SJCRH30 (cell line): Measurements from ENCODE around the gene C6orf47. TPM values are rescaled to one million over a fixed set of nuclear protein-coding genes. Genes with fewer than 3 reads are reported as not detected.
"Not testable (repeated sequence)": the region's sequence is repeated elsewhere in the genome, so short reads cannot be mapped to it uniquely, and the experiment has no call there.

Experiments used
- DNase-seq, 2 experiments: peaks; one replicate each; pipeline ENCODE4 v3.0.0-alpha.2; 2015 to 2020
- H3K27ac ChIP-seq: fragments of 250-450 bp; sonication (Bioruptor Pico); 2 replicates; pipeline ENCODE4 v1.5.1; 2020; ENCODE audit warnings: mild to moderate bottlenecking, moderate library complexity
- H3K27me3 ChIP-seq: fragments of 250-450 bp; sonication (Bioruptor Pico); 2 replicates; pipeline ENCODE4 v1.5.1; 2020; ENCODE audit warnings: mild to moderate bottlenecking, moderate library complexity
- H3K36me3 ChIP-seq: fragments of 250-450 bp; sonication (Bioruptor Pico); 2 replicates; pipeline ENCODE4 v1.5.1; 2020; ENCODE audit warnings: mild to moderate bottlenecking, moderate library complexity
- H3K4me1 ChIP-seq: fragments of 250-450 bp; sonication (Bioruptor Pico); 2 replicates; pipeline ENCODE4 v1.5.1; 2020; ENCODE audit warnings: mild to moderate bottlenecking, moderate library complexity
- H3K4me3 ChIP-seq: fragments of 250-450 bp; sonication (Bioruptor Pico); 2 replicates; pipeline ENCODE4 v1.5.1; 2020; ENCODE audit warnings: mild to moderate bottlenecking, moderate library complexity
- H3K9me3 ChIP-seq: fragments of 250-450 bp; sonication (Bioruptor Pico); replicated peaks from 2 replicates; pipeline ENCODE4 v1.5.1; 2020; ENCODE audit warnings: mild to moderate bottlenecking, moderate library complexity
- total RNA-seq: library from RNA; depleted of rRNA; stranded (reverse); fragments of >200 nt; shearing (Covaris generic); gene quantifications from 2 replicates; pipeline ENCODE4 v1.2.3, GENCODE V29; 2014; rRNA removed

C6orf47 gene
- total RNA-seq: 17.6 and 19.0 TPM in 2 replicates

GRCh38 chr6:31660381-31661261 lies at the start of gene C6orf47:
Gene C6orf47 (minus strand): TSS chr6:31660778. CDS start chr6:31659947, 831 bp downstream.
- no peaks in the 10 kb centered on the region for H3K27me3 ChIP-seq
- H3K9me3 ChIP-seq: no peaks in the 10 kb centered on the region
- peak within 1 kb of the TSS; percentile 78 for H3K27ac ChIP-seq
- peak; percentile 86 to 89 for DNase-seq
- peak within 1 kb of the TSS; percentile 72 for H3K4me3 ChIP-seq
- peaks cover 12% of the 10 kb centered on the region; the same call in 1 of the 2 replicates for H3K36me3 ChIP-seq
- peaks cover 8% of the 10 kb centered on the region for H3K4me1 ChIP-seq

- H3K27ac ChIP-seq, H3K9me3 ChIP-seq, DNase-seq, H3K4me1 ChIP-seq, H3K4me3 ChIP-seq, H3K36me3 ChIP-seq: not testable (repeated sequence)
- peaks cover 13% of the 10 kb centered on the region; the same call in 1 of the 2 replicates for H3K27me3 ChIP-seq
Measured at GRCh38 chr6:31709157-31709556, 48.6 kb upstream of the C6orf47 start.

- H3K4me1 ChIP-seq: no peaks in the 10 kb centered on the region
- no peak for DNase-seq
- H3K36me3 ChIP-seq: no peaks in the 10 kb centered on the region
- no peak overlapping the region for H3K4me3 ChIP-seq
- no peak overlapping the region for H3K27ac ChIP-seq
- peaks cover 13% of the 10 kb centered on the region; the same call in 1 of the 2 replicates for H3K27me3 ChIP-seq
- no peaks in the 10 kb centered on the region for H3K9me3 ChIP-seq
Measured at GRCh38 chr6:31708224-31708623, 47.6 kb upstream of the C6orf47 start.

- Histone ChIP-seq H3K36me3 (no peaks in the 10 kb centered on the region), H3K9me3 (no peaks in the 10 kb centered on the region), H3K27ac (no peak overlapping the region), H3K4me1 (no peaks in the 10 kb centered on the region), H3K4me3 (no peak overlapping the region), H3K27me3 (peaks cover 11% of the 10 kb centered on the region; the same call in 1 of the 2 replicates)
- DNase-seq: no peak
Measured at GRCh38 chr6:31707701-31708100, 47.1 kb upstream of the C6orf47 start.

- no peaks in the 10 kb centered on the region for H3K9me3 ChIP-seq
- DNase-seq: no peak
- no peak within 1 kb of the TSS for H3K4me3 ChIP-seq
- peaks cover 5% of the 10 kb centered on the region for H3K4me1 ChIP-seq
- peaks cover 3% of the 10 kb centered on the region; the same call in 1 of the 2 replicates for H3K27me3 ChIP-seq
- H3K36me3 ChIP-seq: no peaks in the 10 kb centered on the region
- H3K27ac ChIP-seq: no peak within 1 kb of the TSS
Measured at GRCh38 chr6:31706599-31706998, 46.0 kb upstream of the C6orf47 start, which contains the start of gene LY6G6F. Gene LY6G6F (plus strand): TSS chr6:31706866. CDS start chr6:31706907, 41 bp downstream.

GRCh38 chr6:31705931-31706330 lies 45.4 kb upstream of the C6orf47 start:
- H3K27me3 ChIP-seq: no peaks in the 10 kb centered on the region
- H3K4me3 ChIP-seq: no peak overlapping the region
- DNase-seq: no peak
- no peak overlapping the region for H3K27ac ChIP-seq
- no peaks in the 10 kb centered on the region for H3K9me3 ChIP-seq
- no peaks in the 10 kb centered on the region for H3K36me3 ChIP-seq
- H3K4me1 ChIP-seq: peaks cover 10% of the 10 kb centered on the region

- Histone ChIP-seq H3K4me3 (peak within 1 kb of the TSS; percentile 79), H3K9me3 (no peaks in the 10 kb centered on the region), H3K36me3 (no peaks in the 10 kb centered on the region), H3K4me1 (peaks cover 10% of the 10 kb centered on the region), H3K27ac (peak within 1 kb of the TSS; percentile 68), H3K27me3 (no peaks in the 10 kb centered on the region)
- peak; percentile 97 to 98 for DNase-seq
Measured at GRCh38 chr6:31702819-31703716, 42.5 kb upstream of the C6orf47 start, which contains the start of gene ABHD16A. Gene ABHD16A (minus strand): TSS chr6:31703324. CDS start chr6:31703281, 43 bp downstream.

GRCh38 chr6:31702405-31702818 lies 41.8 kb upstream of the C6orf47 start:
- DNase-seq: no peak
- Histone ChIP-seq H3K9me3 (no peaks in the 10 kb centered on the region), H3K27me3 (no peaks in the 10 kb centered on the region), H3K27ac (peak overlapping the region; percentile 68), H3K4me1 (peaks cover 10% of the 10 kb centered on the region), H3K4me3 (peak overlapping the region; percentile 79), H3K36me3 (no peaks in the 10 kb centered on the region)

- H3K4me1 ChIP-seq: peaks cover 10% of the 10 kb centered on the region
- H3K27ac ChIP-seq: no peak overlapping the region
- H3K36me3 ChIP-seq: no peaks in the 10 kb centered on the region
- H3K4me3 ChIP-seq: peak overlapping the region; percentile 79
- no peaks in the 10 kb centered on the region for H3K9me3 ChIP-seq
- H3K27me3 ChIP-seq: no peaks in the 10 kb centered on the region
- peak; percentile 48 to 54 for DNase-seq
Measured at GRCh38 chr6:31701666-31702404, 41.3 kb upstream of the C6orf47 start.

- H3K36me3 ChIP-seq: no peaks in the 10 kb centered on the region
- no peak overlapping the region for H3K27ac ChIP-seq
- no peaks in the 10 kb centered on the region for H3K27me3 ChIP-seq
- peaks cover 10% of the 10 kb centered on the region for H3K4me1 ChIP-seq
- no peak for DNase-seq
- no peaks in the 10 kb centered on the region for H3K9me3 ChIP-seq
- H3K4me3 ChIP-seq: no peak overlapping the region
Measured at GRCh38 chr6:31700740-31701401, 40.3 kb upstream of the C6orf47 start.

- no peaks in the 10 kb centered on the region for H3K9me3 ChIP-seq
- H3K36me3 ChIP-seq: no peaks in the 10 kb centered on the region; the same call in 1 of the 2 replicates
- H3K4me1 ChIP-seq: peaks cover 10% of the 10 kb centered on the region
- no peak for DNase-seq
- no peaks in the 10 kb centered on the region for H3K27me3 ChIP-seq
- no peak overlapping the region for H3K27ac ChIP-seq
- no peak overlapping the region for H3K4me3 ChIP-seq
Measured at GRCh38 chr6:31697555-31697954, 37.0 kb upstream of the C6orf47 start.

GRCh38 chr6:31693535-31693934 lies 33.0 kb upstream of the C6orf47 start:
- Histone ChIP-seq H3K4me1 (no peaks in the 10 kb centered on the region), H3K9me3 (no peaks in the 10 kb centered on the region), H3K36me3 (peaks cover 3% of the 10 kb centered on the region), H3K27ac (no peak overlapping the region), H3K27me3 (no peaks in the 10 kb centered on the region), H3K4me3 (no peak overlapping the region)
- DNase-seq: no peak

GRCh38 chr6:31692886-31693285 lies 32.3 kb upstream of the C6orf47 start:
- DNase-seq: no peak
- no peak overlapping the region for H3K4me3 ChIP-seq
- peaks cover 3% of the 10 kb centered on the region for H3K36me3 ChIP-seq
- peaks cover under 1% of the 10 kb centered on the region; the same call in 1 of the 2 replicates for H3K4me1 ChIP-seq
- H3K27me3 ChIP-seq: no peaks in the 10 kb centered on the region
- no peaks in the 10 kb centered on the region for H3K9me3 ChIP-seq
- H3K27ac ChIP-seq: no peak overlapping the region
